GM12892 (cell line): ENCODE results near the gene ATXN1.

Source experiments
- DNase-seq: peaks from one replicate; pipeline ENCODE4 v3.0.0; 2011; ENCODE audit not compliant: insufficient read length
- FAIRE-seq: peaks from 2 replicates; lab custom pipeline; 2011; peaks lifted over from hg19 to GRCh38; lab: Jason Lieb, UNC
- POLR2A ChIP-seq: IDR thresholded peaks from 2 replicates; pipeline ENCODE4 v1.6.1; 2011; ENCODE audit warnings: low read depth, low read length, control low read depth
- POLR2AphosphoS5 ChIP-seq: IDR thresholded peaks from 2 replicates; pipeline ENCODE4 v1.6.1; 2011; ENCODE audit warnings: low read depth, low read length, control low read depth
- TAF1 ChIP-seq: IDR thresholded peaks from 2 replicates; pipeline ENCODE4 v1.6.1; 2011; ENCODE audit warnings: low read depth, mild to moderate bottlenecking, control low read depth, low read length, borderline replicate concordance

ATXN1 gene

DNA sequence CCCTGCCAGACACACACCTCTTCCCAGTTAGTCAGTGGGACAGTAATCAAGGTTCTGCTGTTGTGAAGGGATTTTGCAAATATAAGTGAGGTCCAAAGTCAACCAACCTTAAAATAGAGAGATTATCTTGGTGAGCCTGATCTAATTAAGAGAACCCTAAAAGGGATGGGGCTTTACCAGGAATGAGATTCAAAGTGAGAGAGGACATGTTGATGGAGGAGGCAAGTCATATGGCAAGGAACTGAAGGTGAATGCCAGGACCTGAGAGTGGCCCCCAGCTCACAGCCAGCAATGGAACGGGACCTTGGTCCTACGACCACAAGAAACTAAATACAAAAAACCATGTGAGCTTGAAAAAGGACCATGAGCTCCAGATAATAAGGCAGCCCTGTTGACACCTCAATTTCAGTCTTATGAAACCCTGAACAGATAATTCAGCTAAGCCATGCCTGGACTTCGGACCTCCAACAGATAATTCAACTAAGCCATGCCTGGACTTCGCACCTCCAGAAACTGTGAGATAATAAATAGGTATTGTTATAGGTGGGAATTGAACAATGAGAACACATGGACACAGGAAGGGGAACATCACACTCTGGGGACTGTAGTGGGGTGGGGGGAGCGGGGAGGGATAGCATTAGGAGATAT lies 269.5 kb downstream of the ATXN1 start:
- DNase-seq (no peak), FAIRE-seq (no peak)
- TF ChIP-seq TAF1: no peak
- TF ChIP-seq POLR2AphosphoS5: no peak
- no peak for TF ChIP-seq POLR2A

DNA sequence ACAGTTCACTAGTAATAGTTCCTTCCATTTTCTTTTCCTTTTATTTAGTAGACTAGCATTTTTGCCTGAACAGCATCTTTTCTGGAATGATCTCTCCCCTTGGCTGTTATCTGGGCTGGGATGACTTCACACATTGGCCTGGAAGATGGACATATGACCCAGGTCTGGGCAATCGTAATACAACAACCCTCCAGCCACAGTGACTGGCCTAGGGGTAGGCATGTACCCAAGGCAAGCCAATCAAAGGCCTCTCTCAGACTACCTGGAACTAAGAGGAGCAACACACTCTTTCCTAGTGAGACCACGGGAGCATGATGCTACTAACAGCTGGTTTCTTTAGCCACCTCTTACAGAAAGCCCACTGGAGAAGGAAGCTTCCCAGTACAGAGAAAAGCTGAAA lies 270.6 kb downstream of the ATXN1 start:
- DNase-seq (no peak), FAIRE-seq (no peak)
- TF ChIP-seq POLR2AphosphoS5 (no peak), TAF1 (no peak), POLR2A (no peak)

- DNase-seq: no peak
- TF ChIP-seq POLR2A (no peak), TAF1 (no peak)
- FAIRE-seq: no peak
Observed at GRCh38 chr6:16488813-16489212, 272.4 kb downstream of the ATXN1 start.

DNA sequence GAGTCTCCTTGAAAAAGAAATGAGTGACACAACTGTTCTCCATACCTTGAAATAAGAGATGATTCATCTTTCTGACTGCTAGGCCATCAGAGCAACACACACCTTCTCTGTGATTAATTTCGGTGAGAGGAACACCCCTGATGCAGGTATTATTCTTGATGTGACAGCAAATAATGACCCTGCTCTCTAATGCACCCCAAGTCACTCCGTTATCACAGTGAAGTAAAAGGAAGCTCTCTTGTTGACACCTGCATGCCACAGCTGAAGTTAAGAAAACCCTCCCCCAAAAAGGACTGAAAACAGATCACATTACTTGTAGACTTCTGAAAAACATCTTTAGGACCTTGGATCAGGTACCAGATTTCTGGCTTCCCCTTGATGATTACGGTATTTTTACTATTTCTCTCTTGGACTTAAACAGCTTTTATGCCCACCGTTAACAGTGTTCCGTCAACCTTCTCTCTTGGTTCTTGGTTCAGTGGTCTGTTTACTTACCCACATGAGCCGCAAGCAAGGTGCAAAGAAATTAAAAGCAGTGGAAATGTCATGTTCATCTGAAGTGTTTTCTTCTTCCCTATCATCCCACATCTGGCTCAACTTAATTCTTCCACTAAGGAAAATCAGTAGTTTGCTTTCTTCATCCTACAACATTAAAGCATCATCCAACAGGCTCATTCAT lies 273.1 kb downstream of the ATXN1 start:
- no peak for FAIRE-seq
- no peak for TF ChIP-seq POLR2A
- no peak for TF ChIP-seq POLR2AphosphoS5
- no peak for TF ChIP-seq TAF1
- DNase-seq: no peak

- no peak for TF ChIP-seq POLR2AphosphoS5
- TF ChIP-seq TAF1: no peak
- FAIRE-seq (no peak), DNase-seq (no peak)
Observed at GRCh38 chr6:16486661-16487060, 274.6 kb downstream of the ATXN1 start.

GRCh38 chr6:16483315-16483875 lies 277.9 kb downstream of the ATXN1 start:
- FAIRE-seq (no peak), DNase-seq (no peak)
- TF ChIP-seq TAF1: no peak
- TF ChIP-seq POLR2A: no peak
- no peak; the same call in 1 of the 2 replicates for TF ChIP-seq POLR2AphosphoS5

DNA sequence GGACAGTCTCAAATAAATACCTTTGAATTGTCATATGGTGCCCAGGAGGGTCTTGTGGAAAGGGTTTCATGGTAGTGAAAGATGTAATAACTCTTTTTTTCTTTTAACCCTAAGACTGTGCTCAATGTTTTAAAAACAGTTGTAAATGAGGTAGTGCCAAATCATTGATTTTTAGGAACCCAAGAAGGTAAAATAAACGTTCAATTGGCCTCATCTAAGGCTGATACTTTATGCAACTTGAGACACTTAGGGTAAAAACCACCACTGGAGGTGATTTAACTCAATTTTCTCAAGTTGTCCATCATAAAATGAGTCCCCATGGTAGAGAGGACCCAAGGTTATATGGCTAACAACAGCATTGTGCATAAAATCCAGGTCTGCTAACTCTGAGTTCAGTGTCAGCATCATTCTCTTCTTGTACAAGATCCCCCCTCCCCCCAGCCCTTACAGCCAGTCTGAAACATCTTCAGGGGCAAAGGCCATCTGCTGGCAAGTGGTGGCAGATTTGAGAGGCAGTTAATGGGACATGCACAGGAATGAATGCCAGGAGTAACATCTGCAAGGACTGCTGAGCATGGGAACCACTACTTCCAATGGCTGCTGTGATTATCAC lies 278.5 kb downstream of the ATXN1 start:
- TF ChIP-seq TAF1 (no peak), POLR2AphosphoS5 (peak; percentile 34; the same call in 1 of the 2 replicates)
- peak; percentile 88 for FAIRE-seq
- no peak for DNase-seq

DNA sequence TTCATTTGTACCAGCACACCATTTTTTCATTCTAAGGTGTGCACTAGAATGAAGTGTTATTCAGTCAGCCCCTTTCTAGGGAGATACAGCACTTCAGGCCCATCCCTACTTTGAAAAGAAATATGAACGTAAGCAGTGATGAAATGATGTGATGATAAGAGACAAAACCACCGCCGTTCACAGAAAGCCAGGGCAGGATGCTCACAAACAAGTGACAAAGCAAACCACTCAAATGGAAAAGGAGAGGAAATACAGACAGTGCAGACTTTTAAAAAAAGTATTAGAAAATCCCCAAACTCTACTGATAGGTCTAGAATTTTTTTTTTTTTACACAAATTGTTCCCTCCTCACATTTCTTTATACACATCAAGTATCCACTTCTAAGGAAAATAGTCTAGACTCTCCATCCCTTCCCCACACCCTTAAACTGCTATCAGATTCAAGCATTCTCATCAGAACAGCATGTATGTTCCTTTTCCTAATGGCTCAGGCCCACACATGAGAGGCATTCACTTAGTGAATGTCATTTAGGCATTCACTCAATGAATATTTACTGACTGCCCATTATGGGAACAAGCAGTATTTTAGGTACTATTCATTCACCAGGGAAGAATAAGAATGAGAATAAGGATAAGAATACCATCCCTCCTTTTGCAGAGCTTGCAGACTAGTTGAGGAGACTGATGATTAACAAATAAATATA lies 279.4 kb downstream of the ATXN1 start:
- peak; percentile 77 for FAIRE-seq
- TF ChIP-seq TAF1 (no peak), POLR2A (no peak), POLR2AphosphoS5 (no peak)
- DNase-seq: no peak

- DNase-seq (no peak), FAIRE-seq (peak; percentile 79)
- TF ChIP-seq POLR2A: no peak
- TF ChIP-seq TAF1: no peak
Observed at GRCh38 chr6:16480763-16481560, 280.3 kb downstream of the ATXN1 start.

DNA sequence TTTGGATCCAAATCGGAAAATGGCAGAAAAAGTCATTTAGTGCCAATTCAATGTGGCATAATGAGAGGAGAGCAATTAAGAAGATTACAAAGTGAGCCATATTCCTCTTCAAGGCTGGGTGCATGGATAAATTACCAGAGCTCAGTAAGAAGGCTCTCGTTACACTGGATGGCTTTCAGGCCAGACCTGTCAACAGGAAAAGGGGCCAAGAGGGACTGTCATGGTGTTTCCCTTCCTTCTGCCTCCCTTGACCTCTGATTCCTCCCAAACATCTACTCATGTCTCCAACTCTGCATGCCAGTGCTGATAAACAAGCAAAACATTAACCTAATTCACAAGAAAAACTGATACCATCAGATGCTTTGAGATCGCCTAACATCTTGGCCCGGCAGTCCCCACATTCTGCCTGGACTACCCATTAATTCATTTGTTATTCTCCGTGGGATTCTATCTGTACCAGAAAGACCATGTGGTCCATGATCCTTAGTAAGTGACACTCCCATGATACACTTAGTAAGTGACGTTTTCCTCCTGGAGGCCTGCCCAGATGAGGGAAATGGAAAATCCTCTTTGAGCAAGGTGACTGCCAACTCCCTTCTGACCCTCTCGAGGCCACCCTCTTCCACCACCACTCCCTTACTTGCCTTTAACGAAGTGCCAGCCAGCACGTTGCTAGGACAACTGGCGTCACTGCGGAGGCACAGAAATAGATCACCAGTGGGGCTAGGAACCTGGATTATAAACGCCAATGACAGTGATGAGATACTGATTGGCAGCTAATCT lies 283.7 kb downstream of the ATXN1 start:
- FAIRE-seq: peak; percentile 56
- no peak for TF ChIP-seq TAF1
- no peak for TF ChIP-seq POLR2A
- no peak for TF ChIP-seq POLR2AphosphoS5
- no peak for DNase-seq
